ENCODE data around the gene SMYD1.

GRCh38 chr2:88095022-88095421 lies 27.4 kb downstream of the SMYD1 start:
- TF ChIP-seq SIN3A (IDR thresholded peaks at IDR 0.05; ENCODE audit: borderline replicate concordance, insufficient read depth, low read depth, low read length) (no peak), CTCF (IDR thresholded peaks at IDR 0.05) (no peak), TCF7L2 (IDR thresholded peaks at IDR 0.05; ENCODE audit: low read depth, low read length) (no peak)

Data from Panc1 (cell line).